COLO668 (cell line): ENCODE measurements around the gene ALDH2.
"Not testable (repeated sequence)": the region's sequence is repeated elsewhere in the genome, so short reads cannot be mapped to it uniquely, and the experiment has no call there.

Experiments
- DNase-seq: peaks from one replicate; lab custom pipeline; 2025; ENCODE audit not compliant: unreplicated experiment; lab: John Stamatoyannopoulos, UW

The ALDH2 gene

GRCh38 chr12:111758120-111758561, 8.6 kb upstream of the ALDH2 start:
- DNase-seq = no peak

GRCh38 chr12:111759271-111759670, 7.5 kb upstream of the ALDH2 start:
- DNase-seq = no peak

DNA sequence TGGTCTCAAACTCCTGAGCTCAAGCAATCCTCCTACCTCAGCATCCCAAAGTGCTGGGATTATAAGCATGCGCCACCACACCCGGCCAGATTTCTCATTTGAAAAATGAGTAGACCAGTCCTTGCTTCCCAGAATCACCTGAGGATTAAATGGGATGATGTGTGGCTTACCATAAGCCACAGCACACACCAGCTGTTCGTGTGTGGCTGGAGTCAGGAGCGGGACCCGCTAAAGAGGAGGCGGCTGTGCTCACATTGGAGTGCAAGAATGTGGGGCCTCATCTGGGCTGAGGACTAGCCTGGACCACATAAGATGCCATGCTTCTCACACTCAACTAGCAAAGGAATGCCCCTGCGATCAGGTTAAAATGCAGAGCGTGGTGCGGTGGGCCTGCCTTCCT, 6.7 kb upstream of the ALDH2 start:
- no peak for DNase-seq

- DNase-seq = peak; percentile 21
Observed at GRCh38 chr12:111761099-111761498, 5.6 kb upstream of the ALDH2 start.

DNA sequence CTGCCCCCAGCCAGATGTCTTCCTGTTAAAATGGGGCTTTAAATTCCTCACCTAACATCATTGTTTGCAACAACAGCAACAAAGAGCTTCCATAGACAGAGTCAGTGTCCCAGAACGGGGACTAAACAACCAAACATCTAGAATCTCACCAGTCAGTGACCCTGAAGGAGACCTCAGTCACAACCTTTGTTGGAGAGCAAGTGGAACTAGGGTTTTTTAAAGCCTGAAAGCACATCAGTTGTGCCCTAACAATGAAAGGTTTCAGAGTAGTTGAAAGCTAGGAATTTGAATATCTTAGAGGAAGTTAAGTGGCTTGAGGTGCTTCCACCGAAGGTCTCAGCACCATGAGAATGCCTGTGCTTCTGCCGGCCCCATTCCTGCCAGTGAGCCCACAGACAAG, 5.0 kb upstream of the ALDH2 start:
- no peak for DNase-seq

DNA sequence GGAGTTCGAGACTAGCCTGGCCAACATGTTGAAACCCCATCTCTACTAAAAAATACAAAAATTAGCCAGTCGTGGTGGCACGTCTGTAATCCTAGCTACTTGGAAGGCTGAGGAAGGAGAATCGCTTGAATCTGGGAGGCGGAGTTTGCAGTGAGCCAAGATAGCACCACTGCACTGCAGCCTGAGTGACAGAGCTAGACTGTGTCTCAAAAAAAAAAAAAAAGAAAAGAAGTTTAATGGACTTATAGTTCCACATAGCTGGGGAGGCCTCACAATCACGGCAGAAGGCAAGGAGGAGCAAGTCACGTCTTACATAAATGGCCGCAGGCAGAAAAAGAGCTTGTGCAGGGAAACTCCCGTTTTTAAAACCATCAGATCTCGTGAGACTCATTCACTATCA, 3.2 kb upstream of the ALDH2 start:
- DNase-seq = not testable (repeated sequence)

- no peak for DNase-seq
Observed at GRCh38 chr12:111764120-111764821, 2.5 kb upstream of the ALDH2 start.

DNA sequence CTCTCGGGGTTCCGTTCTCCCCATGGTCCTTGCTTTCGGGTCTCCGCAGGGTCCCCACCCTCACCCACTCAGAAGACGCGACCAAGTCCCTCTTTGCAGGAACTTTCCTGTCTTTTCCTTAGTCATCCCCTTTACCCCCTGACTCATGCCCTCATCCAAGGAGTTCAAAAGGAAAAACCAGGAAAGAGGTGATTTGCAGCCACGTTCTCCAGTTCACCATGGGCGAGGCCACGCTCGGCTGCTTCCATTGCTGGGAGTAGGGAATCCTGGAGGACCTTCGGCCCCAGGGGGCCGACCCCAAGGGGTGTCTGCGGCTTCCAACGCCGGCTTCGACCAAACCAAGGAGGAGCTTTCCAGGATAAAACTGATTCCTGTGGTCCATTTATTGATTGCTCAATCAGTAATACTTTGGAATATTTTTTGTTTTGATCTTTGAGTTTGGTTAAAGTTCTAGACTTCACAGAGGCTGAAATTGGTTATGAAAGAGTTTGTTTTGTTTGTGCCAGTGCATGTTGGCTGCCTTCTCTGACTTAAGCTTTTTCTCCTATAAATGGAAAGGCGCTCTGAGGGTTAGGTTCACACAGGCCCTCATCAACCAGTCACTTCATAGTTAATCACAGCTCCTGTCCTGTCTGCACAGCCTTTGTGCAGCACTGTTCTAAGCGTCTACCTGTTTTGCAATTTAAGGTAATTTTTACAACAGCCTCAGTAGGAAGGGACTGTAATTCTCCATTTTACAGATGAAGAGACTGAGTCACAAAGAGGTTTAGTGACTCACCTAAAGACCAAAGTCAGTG, 827 bp downstream of the ALDH2 start:
- DNase-seq = peak; percentile 48

- DNase-seq = peak; percentile 61
Observed at GRCh38 chr12:111768159-111768895, 1.6 kb downstream of the ALDH2 start.

GRCh38 chr12:111769599-111769998, 2.9 kb downstream of the ALDH2 start:
- no peak for DNase-seq

- peak; percentile 48 for DNase-seq
Observed at GRCh38 chr12:111773801-111774551, 7.2 kb downstream of the ALDH2 start.

GRCh38 chr12:111775205-111776193, 8.8 kb downstream of the ALDH2 start:
- peak; percentile 71 for DNase-seq

DNA sequence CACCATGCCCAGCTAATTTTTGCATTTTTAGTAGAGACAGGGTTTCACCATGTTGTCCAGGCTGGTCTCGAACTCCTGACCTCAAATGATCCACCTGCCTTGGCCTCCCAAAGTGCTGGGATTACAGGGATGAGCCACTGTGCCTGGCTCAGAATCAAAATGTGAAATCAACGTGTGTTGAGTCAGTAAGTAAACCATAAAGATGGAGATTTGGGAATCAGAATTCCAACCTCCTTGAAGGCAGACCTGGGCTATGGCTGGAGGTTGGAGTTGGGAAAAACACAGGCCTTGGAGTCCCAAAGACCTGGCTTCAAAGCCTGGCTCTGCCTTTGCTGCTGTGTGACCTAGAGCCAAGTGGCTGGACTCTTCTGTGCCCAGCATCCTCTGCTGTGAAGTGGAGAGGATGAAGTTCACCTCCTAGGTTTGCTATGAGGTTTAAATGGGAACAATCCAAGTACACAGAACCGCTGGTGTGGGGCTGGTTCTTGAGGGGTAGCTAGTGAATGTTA, 10.2 kb downstream of the ALDH2 start:
- no peak for DNase-seq

GRCh38 chr12:111777345-111778045, 10.8 kb downstream of the ALDH2 start:
- peak; percentile 78 for DNase-seq

DNA sequence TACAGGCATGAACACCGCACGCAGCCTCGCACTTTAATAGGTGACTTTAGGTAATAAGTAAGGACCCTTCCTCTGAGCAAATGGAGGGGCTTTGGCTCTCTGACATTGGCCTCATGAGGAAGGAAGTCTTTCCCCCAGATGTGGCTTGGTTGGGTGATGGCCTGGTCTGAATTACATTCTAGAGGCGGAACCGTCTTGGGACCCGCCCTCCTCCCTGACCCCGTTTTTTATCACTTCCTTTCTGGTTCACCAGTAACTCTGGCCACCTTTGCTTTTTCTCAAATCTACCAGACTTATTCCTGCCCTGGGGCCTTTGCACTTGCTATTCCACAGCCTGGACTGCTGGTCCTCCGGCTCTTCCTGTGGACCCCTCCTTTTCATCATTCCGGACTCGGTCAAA, 13.4 kb downstream of the ALDH2 start:
- DNase-seq = no peak

DNA sequence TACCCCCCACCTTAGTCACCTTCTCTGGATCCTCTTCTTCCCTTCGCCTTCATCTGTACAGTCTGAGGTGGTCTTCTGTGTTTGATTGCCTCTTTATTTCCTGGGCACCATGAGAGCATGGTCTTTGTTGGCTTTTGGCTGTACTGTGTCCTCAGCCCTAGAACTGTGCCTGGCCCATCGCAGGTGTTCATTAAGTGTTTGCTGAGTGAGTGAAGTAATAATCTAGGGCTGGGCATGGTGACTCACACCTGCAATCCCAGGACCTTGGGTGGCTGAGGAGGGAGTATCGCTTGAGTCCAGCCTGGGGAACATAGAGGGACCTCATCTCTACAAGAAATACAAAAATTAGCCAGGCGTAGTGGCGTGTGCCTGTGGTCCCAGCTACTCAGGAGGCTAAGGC, 13.9 kb downstream of the ALDH2 start:
- DNase-seq = peak; percentile 51

- no peak for DNase-seq
Observed at GRCh38 chr12:111781085-111781658, 14.4 kb downstream of the ALDH2 start.

DNA sequence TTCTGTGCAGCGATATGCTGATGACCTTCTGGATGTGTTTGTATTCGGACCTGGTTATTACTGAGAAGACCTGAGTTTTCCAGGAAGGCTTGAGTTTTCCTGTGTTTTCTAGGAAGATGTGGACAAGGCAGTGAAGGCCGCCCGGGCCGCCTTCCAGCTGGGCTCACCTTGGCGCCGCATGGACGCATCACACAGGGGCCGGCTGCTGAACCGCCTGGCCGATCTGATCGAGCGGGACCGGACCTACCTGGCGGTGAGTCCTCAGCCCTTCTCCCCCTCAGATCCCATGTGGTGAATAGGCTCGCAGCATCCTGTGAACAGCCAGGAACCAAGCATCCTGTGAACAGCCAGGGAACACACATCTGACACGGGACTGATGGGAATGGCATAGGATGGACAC, 16.3 kb downstream of the ALDH2 start:
- DNase-seq = no peak

- DNase-seq = no peak
Observed at GRCh38 chr12:111784953-111785352, 18.2 kb downstream of the ALDH2 start.
